Amygdala (tissue), 56 donors: Measurements from ENCODE around the gene CDH7.

Source experiments
- DNase-seq, 56 donors: peaks; one replicate each; lab custom pipeline; 2025; lab: John Stamatoyannopoulos, UW

The CDH7 gene

GRCh38 chr18:65750389-65751154 lies at the start of gene CDH7:
CDH7 (plus strand) TSS chr18:65751012; CDS start chr18:65762843, 11,831 bp downstream.
- DNase-seq = peak in 9 of 56 donors; percentile 3 to 42 (median 20)

GRCh38 chr18:65704046-65704445 lies 46.8 kb upstream of the CDH7 start:
- no peak for DNase-seq

GRCh38 chr18:65706646-65707045 lies 44.2 kb upstream of the CDH7 start:
- no peak for DNase-seq

- no peak for DNase-seq
Observed at GRCh38 chr18:65711493-65711892, 39.3 kb upstream of the CDH7 start.

GRCh38 chr18:65721619-65722018 lies 29.2 kb upstream of the CDH7 start:
- no peak for DNase-seq

GRCh38 chr18:65725251-65726050 lies 25.4 kb upstream of the CDH7 start:
- DNase-seq = peak in 8 of 56 donors; percentile 2 to 21 (median 6)

GRCh38 chr18:65735155-65735554 lies 15.7 kb upstream of the CDH7 start:
- no peak for DNase-seq

- DNase-seq = no peak
Observed at GRCh38 chr18:65737471-65737955, 13.3 kb upstream of the CDH7 start.

- no peak for DNase-seq
Observed at GRCh38 chr18:65746936-65747335, 3.9 kb upstream of the CDH7 start.

- DNase-seq = no peak
Observed at GRCh38 chr18:65748321-65748720, 2.5 kb upstream of the CDH7 start.

GRCh38 chr18:65749841-65750240 lies 971 bp upstream of the CDH7 start:
- DNase-seq = no peak

- peak in 6 of 56 donors; percentile 6 to 42 (median 27) for DNase-seq
Observed at GRCh38 chr18:65751155-65752085, 608 bp downstream of the CDH7 start.

GRCh38 chr18:65752625-65753325 lies 2.0 kb downstream of the CDH7 start:
- no peak for DNase-seq

- peak in 22 of 56 donors; percentile 5 to 55 (median 28) for DNase-seq
Observed at GRCh38 chr18:65753520-65753919, 2.7 kb downstream of the CDH7 start.

- no peak for DNase-seq
Observed at GRCh38 chr18:65754121-65754520, 3.3 kb downstream of the CDH7 start.

- no peak for DNase-seq
Observed at GRCh38 chr18:65755616-65756015, 4.8 kb downstream of the CDH7 start.

GRCh38 chr18:65760457-65760856 lies 9.6 kb downstream of the CDH7 start:
- DNase-seq = no peak

- no peak for DNase-seq
Observed at GRCh38 chr18:65761636-65762295, 11.0 kb downstream of the CDH7 start.

GRCh38 chr18:65762556-65762955 lies 11.7 kb downstream of the CDH7 start:
- DNase-seq = no peak
